GM12878 (cell line): ENCODE measurements around the gene NKAIN2.

Experiments used
- SMC3 ChIP-seq: IDR thresholded peaks from 2 replicates; pipeline ENCODE4 v1.6.1; 2011; ENCODE audit warnings: low read length, improper control_type of control experiment, borderline replicate concordance
- SRF ChIP-seq, 2 experiments: IDR thresholded peaks; 2 replicates each; pipeline ENCODE4 v1.6.1; 2011; ENCODE audit warnings: low read depth in 2 of 2, low read length in 2 of 2, mild to moderate bottlenecking in 1 of 2, moderate library complexity in 1 of 2
- TF ChIP-seq, protein P1 (sequence below), 3 experiments: IDR thresholded peaks in 2 of 3; conservative IDR thresholded peaks in 1 of 3; 2 replicates each; pipeline ENCODE4 v1.5.1; 2011; ENCODE audit warnings: low read depth in 3 of 3, low read length in 3 of 3, mild to moderate bottlenecking in 3 of 3, control low read depth in 2 of 3, moderate library complexity in 2 of 3, inconsistent platforms in 1 of 3, mixed read lengths in 1 of 3; ENCODE audit not compliant: control insufficient read depth in 2 of 3, insufficient read depth in 1 of 3; ENCODE audit errors: extremely low read depth in 1 of 3

DNA sequence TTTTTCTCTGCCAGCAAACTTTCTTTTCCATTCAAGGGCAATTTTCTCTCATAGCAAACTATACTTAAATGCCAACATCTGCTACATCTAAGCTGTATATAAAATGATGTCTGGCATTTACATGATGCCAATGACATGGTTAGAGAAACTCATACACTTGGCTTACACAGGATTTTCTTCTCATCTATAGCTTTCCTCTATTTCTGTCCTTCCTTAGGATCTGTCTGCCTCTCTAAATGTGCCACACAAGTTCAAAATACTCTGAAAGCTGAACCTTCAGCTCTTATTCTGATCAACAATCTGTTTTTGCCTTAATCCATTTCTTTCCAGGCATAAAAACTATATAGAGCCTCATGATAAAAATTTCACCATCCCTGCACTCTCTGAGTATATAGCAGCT lies 867.7 kb downstream of the NKAIN2 start:
- TF ChIP-seq, protein P1, sequence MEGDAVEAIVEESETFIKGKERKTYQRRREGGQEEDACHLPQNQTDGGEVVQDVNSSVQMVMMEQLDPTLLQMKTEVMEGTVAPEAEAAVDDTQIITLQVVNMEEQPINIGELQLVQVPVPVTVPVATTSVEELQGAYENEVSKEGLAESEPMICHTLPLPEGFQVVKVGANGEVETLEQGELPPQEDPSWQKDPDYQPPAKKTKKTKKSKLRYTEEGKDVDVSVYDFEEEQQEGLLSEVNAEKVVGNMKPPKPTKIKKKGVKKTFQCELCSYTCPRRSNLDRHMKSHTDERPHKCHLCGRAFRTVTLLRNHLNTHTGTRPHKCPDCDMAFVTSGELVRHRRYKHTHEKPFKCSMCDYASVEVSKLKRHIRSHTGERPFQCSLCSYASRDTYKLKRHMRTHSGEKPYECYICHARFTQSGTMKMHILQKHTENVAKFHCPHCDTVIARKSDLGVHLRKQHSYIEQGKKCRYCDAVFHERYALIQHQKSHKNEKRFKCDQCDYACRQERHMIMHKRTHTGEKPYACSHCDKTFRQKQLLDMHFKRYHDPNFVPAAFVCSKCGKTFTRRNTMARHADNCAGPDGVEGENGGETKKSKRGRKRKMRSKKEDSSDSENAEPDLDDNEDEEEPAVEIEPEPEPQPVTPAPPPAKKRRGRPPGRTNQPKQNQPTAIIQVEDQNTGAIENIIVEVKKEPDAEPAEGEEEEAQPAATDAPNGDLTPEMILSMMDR (IDR thresholded peaks at IDR 0.05 in 2 of 3, conservative IDR thresholded peaks at IDR 0.05 in 1 of 3; ENCODE audit: control insufficient read depth in 2 of 3, extremely low read depth in 1 of 3, insufficient read depth in 1 of 3, low read depth in 3 of 3, low read length in 3 of 3), result no peak
- TF ChIP-seq SRF (IDR thresholded peaks at IDR 0.05; ENCODE audit: low read depth in 2 of 2, low read length in 2 of 2) (no peak), SMC3 (no peak)
